T follicular helper cell (primary cell): ENCODE measurements around the gene SLFN5.
"Not testable (repeated sequence)": the region's sequence is repeated elsewhere in the genome, so short reads cannot be mapped to it uniquely, and the experiment has no call there.

Source experiments
- DNase-seq: peaks from one replicate; pipeline ENCODE4 v3.0.0-alpha.2; 2020; ENCODE audit warnings: low read depth

The SLFN5 gene

GRCh38 chr17:35242158-35242804, 591 bp upstream of the SLFN5 start:
- peak; percentile 76 for DNase-seq

GRCh38 chr17:35243561-35244340, 879 bp downstream of the SLFN5 start:
- peak; percentile 36 for DNase-seq

DNA sequence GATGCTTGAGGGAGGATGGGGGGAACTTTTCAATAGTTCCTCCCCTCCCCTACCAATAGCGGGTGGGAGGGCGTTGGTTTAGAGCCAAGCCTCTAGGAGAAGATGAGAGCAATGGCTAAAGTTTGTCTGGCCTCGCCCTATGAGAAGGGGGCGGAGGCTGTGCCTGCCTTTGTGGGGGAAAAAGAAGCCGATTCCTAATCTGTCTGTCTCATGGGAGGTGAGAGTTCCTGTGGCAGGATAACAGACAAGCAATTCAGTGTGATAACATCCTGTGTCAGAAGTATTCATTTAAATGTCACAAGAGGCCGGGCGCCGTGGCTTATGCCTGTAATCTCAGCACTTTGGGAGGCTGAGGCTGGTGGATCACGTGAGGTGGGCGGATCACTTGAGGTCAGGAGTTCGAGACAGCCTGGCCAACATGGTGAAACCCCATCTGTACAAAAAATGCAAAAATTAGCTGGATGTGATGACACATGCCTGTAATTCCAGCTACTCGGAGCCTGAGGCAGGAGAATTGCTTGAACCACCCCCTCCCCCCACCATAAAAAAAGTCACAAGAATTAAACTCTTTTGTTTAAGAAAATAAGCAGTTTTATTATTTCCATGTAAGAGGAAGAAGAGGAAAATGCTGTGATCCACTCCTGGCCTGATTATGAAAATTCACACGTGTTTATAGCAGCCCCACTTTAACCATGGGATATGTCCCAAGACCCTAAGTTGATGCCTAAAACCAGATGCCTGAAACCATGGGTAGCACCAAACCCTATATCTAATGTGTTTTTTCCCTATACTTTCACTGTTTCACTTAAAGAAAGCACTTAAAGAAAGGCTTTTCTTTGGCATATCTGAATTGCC, 1.7 kb downstream of the SLFN5 start:
- peak; percentile 62 for DNase-seq

DNA sequence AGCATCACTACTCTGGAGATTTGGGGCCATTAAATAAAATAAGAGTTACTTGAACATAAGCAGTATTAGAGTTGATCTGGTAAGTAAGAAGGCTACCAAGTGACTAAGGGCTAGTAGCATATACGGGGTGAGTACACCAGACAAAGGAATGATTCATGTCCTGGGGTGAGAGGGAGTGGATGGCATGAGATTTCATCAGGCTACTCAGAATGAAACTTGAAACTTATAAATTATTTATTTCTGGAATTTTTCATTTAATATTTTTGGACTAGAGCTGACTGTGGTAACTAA, 2.3 kb downstream of the SLFN5 start:
- no peak for DNase-seq

DNA sequence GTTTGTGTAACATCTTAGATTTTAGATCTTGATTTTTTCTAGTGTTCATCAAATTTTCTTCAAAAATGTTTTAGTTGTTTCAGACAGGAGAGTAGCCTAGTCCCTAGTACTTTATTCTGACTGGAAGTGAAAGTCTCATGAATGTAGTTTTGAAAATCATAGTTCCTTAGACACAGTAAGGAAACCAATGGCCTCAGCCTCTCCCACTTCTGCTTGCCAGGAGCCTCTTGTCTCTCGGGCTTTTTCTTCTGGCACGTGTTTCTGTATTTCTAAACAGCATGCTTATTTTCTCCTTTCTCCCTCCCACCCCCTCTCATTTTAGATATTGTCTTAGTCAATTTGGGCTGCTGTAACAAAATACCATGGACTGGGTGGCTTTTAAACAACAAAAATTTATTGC, 9.8 kb downstream of the SLFN5 start:
- DNase-seq = no peak

DNA sequence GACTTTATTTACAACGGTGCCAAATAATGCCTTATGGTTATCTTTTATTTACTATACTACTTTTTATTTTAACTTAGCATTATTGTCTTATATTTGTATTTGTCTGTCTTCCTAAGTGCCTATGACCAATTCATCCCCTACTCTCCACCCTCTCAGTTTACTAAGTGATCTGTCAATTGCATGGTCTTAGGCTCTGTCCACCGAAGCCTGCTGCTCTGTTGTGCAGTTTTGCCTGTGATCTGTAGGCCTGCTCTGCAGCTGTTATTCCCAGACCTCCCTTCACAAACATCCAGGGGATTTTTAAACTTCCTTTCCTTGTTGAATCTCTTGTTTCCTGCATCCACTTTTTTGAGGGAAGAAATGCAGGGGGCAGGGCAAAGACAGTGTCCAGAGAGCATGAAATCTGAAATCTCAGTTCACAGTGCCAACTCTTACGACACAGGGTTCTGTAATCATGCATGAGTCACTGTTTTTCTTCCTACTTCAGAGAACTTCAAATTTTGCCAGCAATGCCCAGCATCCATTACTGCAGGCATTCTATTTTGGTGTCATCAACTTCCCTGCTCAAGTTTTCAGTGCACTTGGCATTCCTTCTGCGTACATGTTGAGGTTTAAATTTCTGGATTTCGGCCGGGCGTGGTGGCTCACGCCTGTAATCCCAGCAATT, 11.4 kb downstream of the SLFN5 start:
- no peak for DNase-seq

- DNase-seq = no peak
These were observed 12.4 kb downstream of the SLFN5 start for GRCh38 chr17:35255316-35255715.

DNA sequence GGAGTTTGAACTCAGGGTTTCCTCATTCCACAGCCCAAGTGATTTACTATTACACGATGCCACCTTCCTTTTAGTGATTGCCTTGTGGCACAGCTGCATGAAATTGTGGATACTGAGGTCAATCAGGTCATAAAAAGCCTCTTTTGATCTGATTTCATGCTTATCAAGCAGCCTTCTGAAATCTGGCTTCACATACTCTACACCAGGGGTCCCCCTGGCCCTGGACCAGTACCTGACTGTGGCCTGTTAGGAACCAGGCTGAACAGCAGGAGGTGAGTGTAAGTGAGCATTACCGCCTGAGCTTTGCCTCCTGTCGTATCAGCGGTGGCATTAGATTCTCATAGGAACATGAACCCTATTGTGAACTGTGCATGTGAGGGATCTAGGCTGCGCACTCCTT, 13.8 kb downstream of the SLFN5 start:
- no peak for DNase-seq

GRCh38 chr17:35257208-35257659, 14.4 kb downstream of the SLFN5 start:
- DNase-seq = no peak

DNA sequence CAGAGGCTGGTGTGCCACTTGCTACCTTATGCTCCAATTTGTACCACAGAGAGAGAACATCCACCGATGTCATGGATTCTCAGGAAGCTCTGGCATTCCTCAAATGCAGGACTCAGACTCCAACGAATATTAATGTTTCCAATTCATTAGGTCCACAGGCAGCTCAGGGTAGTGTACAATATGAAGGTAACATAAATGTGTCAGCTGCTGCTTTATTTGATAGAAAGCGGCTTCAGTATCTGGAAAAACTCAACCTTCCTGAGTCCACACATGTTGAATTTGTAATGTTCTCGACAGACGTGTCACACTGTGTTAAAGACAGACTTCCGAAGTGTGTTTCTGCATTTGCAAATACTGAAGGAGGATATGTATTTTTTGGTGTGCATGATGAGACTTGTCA, 16.1 kb downstream of the SLFN5 start:
- no peak for DNase-seq

DNA sequence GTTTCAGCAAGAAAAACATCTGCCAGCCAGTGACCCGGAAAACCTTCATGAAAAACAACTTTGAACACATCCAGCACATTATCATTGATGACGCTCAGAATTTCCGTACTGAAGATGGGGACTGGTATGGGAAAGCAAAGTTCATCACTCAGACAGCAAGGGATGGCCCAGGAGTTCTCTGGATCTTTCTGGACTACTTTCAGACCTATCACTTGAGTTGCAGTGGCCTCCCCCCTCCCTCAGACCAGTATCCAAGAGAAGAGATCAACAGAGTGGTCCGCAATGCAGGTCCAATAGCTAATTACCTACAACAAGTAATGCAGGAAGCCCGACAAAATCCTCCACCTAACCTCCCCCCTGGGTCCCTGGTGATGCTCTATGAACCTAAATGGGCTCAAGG, 22.2 kb downstream of the SLFN5 start:
- no peak for DNase-seq

- DNase-seq = no peak
These were observed 22.8 kb downstream of the SLFN5 start for GRCh38 chr17:35265566-35266141.

DNA sequence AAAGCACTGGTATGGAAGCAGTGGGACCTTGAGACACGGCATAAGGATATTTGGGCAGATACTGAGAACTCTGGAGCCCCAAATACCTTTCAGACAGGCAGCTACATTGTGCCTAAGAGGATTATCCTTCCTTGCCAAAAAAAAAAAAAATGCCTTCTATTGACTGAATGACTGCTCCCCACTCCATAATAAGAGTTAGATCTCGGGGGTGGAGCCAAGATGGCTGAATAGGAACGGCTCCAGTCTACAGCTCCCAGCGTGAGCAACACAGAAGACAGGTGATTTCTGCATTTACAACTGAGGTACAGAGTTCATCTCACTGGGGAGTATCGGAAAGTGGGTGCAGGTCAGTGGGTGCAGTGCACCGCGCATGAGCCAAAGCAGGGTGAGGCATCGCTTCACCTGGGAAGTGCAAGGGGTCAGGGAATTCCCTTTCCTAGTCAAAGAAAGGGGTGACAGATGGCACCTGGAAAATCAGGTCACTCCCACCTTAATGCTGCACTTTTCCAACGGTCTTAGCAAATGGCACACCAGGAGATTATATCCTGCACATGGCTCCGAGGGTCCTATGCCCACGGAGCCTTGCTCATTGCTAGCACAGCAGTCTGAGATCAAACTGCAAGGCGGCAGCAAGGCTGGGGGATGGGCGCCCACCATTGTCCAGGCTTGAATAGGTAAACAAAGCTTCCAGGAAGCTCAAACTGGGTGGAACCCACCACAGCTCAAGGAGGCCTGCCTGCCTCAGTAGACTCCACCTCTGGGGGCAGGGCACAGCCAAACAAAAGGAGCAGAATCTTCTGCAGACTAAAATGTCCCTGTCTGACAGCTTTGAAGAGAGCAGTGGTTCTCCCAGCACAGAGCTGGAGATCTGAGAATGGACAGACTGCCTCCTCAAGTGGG, 31.5 kb downstream of the SLFN5 start:
- not testable (repeated sequence) for DNase-seq

DNA sequence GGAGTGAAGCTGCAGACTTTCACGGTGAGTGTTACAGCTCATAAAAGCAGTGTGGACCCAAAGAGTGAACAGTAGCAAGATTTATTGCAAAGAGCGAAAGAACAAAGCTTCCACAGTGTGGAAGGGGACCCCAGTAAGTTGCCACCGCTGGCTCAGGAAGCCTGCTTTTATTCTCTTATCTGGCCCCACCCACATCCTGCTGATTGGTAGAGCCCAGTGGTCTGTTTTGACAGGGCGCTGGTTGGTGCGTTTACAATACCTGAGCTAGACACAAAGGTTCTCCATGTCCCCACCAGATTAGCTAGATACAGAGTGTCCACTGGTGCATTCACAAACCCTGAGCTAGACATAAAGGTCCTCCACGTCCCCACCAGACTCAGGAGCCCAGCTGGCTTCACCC, 35.6 kb downstream of the SLFN5 start:
- not testable (repeated sequence) for DNase-seq

- not testable (repeated sequence) for DNase-seq
These were observed 36.0 kb downstream of the SLFN5 start for GRCh38 chr17:35278876-35279275.

DNA sequence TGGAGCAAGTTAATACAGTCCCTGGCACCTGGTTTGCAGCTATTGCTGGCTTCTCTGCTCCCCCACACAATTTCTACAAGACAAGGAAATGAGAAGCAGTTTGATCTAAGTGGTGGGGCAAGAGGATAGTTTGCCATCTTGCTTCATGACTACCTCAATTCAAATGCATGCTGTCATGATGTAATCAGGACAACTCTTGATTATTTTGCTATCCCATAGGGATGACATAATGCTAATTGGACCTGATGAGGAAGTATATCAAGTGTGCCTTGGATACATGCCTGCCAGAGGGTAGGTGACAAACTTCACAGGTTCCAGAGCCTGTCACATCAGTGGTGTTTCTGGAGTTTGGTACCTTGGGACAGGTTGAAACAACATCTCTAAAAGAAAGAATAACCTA, 40.9 kb downstream of the SLFN5 start:
- DNase-seq = no peak

DNA sequence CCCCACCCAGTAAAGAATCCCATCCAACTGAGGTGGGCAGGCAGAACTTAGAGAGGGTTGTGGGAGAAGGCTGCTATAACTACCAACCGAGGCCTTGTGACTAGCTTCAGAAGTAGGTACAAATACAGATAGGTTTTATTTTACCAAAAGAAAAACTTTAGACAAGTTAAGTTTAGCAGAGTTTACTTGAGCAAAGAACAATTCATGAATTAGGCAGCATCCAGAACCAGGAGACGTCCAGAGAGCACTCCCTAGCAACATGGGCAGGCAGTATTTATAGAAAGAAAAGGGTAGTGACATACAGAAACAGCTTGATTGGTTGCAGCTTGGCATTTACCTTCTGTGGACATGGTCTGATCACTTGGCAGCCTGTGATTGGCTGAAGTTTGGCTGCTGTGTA, 42.1 kb downstream of the SLFN5 start:
- no peak for DNase-seq

DNA sequence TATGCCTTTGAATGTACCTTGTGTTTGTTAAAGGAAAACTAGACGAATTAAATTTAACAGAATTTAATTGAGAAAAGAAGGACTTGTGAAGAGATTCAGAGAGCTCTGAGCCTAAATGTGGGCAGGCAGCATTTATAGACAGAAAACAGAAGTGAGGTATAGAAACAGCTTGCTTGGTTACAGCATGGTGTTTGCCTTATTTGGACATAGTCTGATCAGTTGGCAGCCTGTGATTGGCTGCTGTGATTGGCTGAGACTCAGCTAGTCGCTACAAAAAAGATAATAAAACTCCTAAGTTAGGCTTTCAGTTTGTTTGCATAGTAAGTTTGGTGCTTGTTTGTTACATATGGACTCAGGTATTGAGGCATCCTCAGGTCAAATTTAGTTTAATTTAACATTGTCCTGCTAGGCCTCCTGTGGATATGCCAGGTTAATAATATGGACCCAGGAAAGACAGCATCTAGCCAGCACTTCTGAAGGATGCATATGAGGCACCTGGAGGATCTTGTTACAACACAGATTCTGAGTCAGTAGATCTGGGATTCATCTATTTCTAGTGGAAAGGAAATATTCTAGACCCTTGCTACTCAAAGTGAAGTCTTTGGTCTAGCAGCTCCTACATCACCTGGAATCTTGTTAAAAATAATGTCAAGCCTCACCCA, 43.4 kb downstream of the SLFN5 start:
- DNase-seq = peak; percentile 13

- DNase-seq = no peak
These were observed 44.5 kb downstream of the SLFN5 start for GRCh38 chr17:35287286-35287811.

DNA sequence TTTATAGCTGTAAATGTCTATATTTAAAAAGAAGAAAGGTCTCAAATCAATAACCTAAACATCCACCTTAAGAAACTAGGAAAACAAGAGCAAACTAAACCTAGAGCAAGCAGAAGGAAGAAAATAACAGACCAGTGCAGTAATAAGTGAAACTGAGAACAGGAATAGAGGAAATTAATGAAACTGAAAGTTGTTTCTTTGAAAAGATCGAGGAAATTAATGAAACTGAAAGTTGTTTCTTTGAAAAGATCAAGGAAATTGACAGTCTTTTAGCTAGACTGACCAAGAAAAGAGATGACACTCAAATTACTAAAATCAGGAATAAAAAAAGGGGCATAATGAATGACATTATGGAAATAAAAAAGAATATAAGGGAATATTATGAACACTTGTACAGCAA, 46.4 kb downstream of the SLFN5 start:
- DNase-seq = no peak
